Calu3 (cell line): ENCODE results near the gene APRT. TPM values are rescaled to one million over a fixed set of nuclear protein-coding genes. Genes with fewer than 3 reads are reported as not detected.
A peak's percentile ranks its signal among the peaks of the same experiment; 100 is the strongest.

Experiments used
- BruUV-seq: library from RNA; stranded (reverse); fragments of 400-500 nt; replicated peaks from 2 replicates; lab custom pipeline; 2021; lab: Mats Ljungman, UMichigan
- CTCF ChIA-PET: fragments of 300-600 bp; sonication (Branson Sonifier 250); formaldehyde crosslinking; loops from one replicate; lab custom pipeline; 2022; ENCODE audit warnings: antibody characterized with exemption; lab: Charles Lee
- DNase-seq: peaks from one replicate; pipeline ENCODE4 v3.0.0; 2022
- H3K27ac Mint-ChIP-seq: one replicate; pipeline ENCODE4 v1.8.0; 2022; ENCODE audit warnings: mixed read lengths; ENCODE audit not compliant: unreplicated experiment
- H3K27me3 Mint-ChIP-seq: one replicate; pipeline ENCODE4 v1.8.0; 2022; ENCODE audit warnings: mixed read lengths; ENCODE audit not compliant: unreplicated experiment
- H3K36me3 Mint-ChIP-seq: one replicate; pipeline ENCODE4 v1.8.0; 2022; ENCODE audit warnings: mild to moderate bottlenecking, moderate library complexity, mixed read lengths; ENCODE audit not compliant: insufficient read depth, unreplicated experiment
- H3K4me1 Mint-ChIP-seq: one replicate; pipeline ENCODE4 v1.8.0; 2022; ENCODE audit warnings: mild to moderate bottlenecking, low read depth, mixed read lengths; ENCODE audit not compliant: unreplicated experiment
- H3K4me3 Mint-ChIP-seq: one replicate; pipeline ENCODE4 v1.8.0; 2022; ENCODE audit warnings: mild to moderate bottlenecking, low read depth, moderate library complexity, mixed read lengths; ENCODE audit not compliant: unreplicated experiment
- H3K9me3 Mint-ChIP-seq: one replicate; pipeline ENCODE4 v1.8.0; 2022; ENCODE audit warnings: low read depth, mixed read lengths; ENCODE audit not compliant: unreplicated experiment
- CTCF ChIP-seq: fragments of 200-600 bp; IDR thresholded peaks from one replicate; pipeline ENCODE4 v1.8.0; 2022; ENCODE audit warnings: antibody characterized with exemption; ENCODE audit not compliant: unreplicated experiment
- intact Hi-C: fragments of 100-400 bp; cut with micrococcal nuclease; formaldehyde crosslinking; loops from one replicate; pipeline ENCODE4 v1.10.0; 2022; ENCODE audit not compliant: unreplicated experiment
- total RNA-seq: library from RNA; stranded (reverse); gene quantifications from 2 replicates; pipeline ENCODE4 v1.2.3, GENCODE V29; 2022

APRT gene
- total RNA-seq, 1 experiment from 2014 or later, result 203 TPM

GRCh38 chr16:88761143-88761534, 50.6 kb downstream of the APRT start:
- H3K27ac Mint-ChIP-seq, result no peak overlapping the region
- H3K4me3 Mint-ChIP-seq, result peak overlapping the region; percentile 28
- BruUV-seq, result no TSS peak
- intact Hi-C loops, result no loop called here
- no peaks in the 10 kb centered on the region for H3K9me3 Mint-ChIP-seq
- H3K36me3 Mint-ChIP-seq, result peaks cover 46% of the 10 kb centered on the region
- no peaks in the 10 kb centered on the region for H3K27me3 Mint-ChIP-seq
- H3K4me1 Mint-ChIP-seq, result peaks cover 50% of the 10 kb centered on the region
- CTCF ChIA-PET, result interaction anchor here (1.0 to 4.8 kb wide), 3 partner anchors 10 to 24 kb away, joined by 3 to 26 read pairs (median 6); no protein-coding TSS in a partner anchor
- DNase-seq, result no peak
- no peak for TF ChIP-seq CTCF

GRCh38 chr16:88760424-88761142, 51.1 kb downstream of the APRT start:
- no peaks in the 10 kb centered on the region for H3K27me3 Mint-ChIP-seq
- peaks cover 51% of the 10 kb centered on the region for H3K4me1 Mint-ChIP-seq
- DNase-seq, result peak; percentile 45
- H3K27ac Mint-ChIP-seq, result peak overlapping the region; percentile 50
- H3K4me3 Mint-ChIP-seq, result peak overlapping the region; percentile 28
- H3K9me3 Mint-ChIP-seq, result no peaks in the 10 kb centered on the region
- TF ChIP-seq CTCF, result no peak
- no TSS peak for BruUV-seq
- intact Hi-C loops, result no loop called here
- CTCF ChIA-PET, result interaction anchor here (1.0 to 4.8 kb wide), 3 partner anchors 10 to 23 kb away, joined by 3 to 26 read pairs (median 6); no protein-coding TSS in a partner anchor
- peaks cover 41% of the 10 kb centered on the region for H3K36me3 Mint-ChIP-seq

GRCh38 chr16:88759976-88760350, 51.8 kb downstream of the APRT start:
- H3K27me3 Mint-ChIP-seq, result no peaks in the 10 kb centered on the region
- no TSS peak for BruUV-seq
- no peak for TF ChIP-seq CTCF
- H3K36me3 Mint-ChIP-seq, result peaks cover 37% of the 10 kb centered on the region
- peaks cover 51% of the 10 kb centered on the region for H3K4me1 Mint-ChIP-seq
- H3K9me3 Mint-ChIP-seq, result no peaks in the 10 kb centered on the region
- no peak for DNase-seq
- CTCF ChIA-PET, result interaction anchor here (1.3 to 4.8 kb wide), 3 partner anchors 11 to 23 kb away, joined by 3 to 26 read pairs (median 6); no protein-coding TSS in a partner anchor
- peak overlapping the region; percentile 50 for H3K27ac Mint-ChIP-seq
- H3K4me3 Mint-ChIP-seq, result peak overlapping the region; percentile 28
- intact Hi-C loops, result no loop called here

Other genes with a start within 250 kb of the APRT start
- 77.2 and 85.7 TPM in 2 replicates for gene ZC3H18, start 241.5 kb downstream of the APRT start, total RNA-seq
- gene IL17C, start 173.4 kb downstream of the APRT start, total RNA-seq, result not detected in 2 replicates
- 867 and 881 TPM in 2 replicates for gene CYBA, start 160.9 kb downstream of the APRT start, total RNA-seq
- 139 and 152 TPM in 2 replicates for gene MVD, start 148.8 kb downstream of the APRT start, total RNA-seq
- gene SNAI3, start 125.4 kb downstream of the APRT start, total RNA-seq, result 0.34 and 0.54 TPM in 2 replicates
- gene RNF166, start 105.5 kb downstream of the APRT start, total RNA-seq, result 33.3 and 34.3 TPM in 2 replicates
- gene CTU2, start 105.4 kb downstream of the APRT start, total RNA-seq, result 39.5 and 49.1 TPM in 2 replicates
- gene PIEZO1, start 26.7 kb downstream of the APRT start, total RNA-seq, result 177 and 199 TPM in 2 replicates
- 74.8 and 82.5 TPM in 2 replicates for gene CDT1, start 8.1 kb downstream of the APRT start, total RNA-seq
- 50.4 and 55.0 TPM in 2 replicates for gene GALNS, start 45.0 kb upstream of the APRT start, total RNA-seq
- gene TRAPPC2L, start 45.2 kb upstream of the APRT start, total RNA-seq, result 79.1 and 110 TPM in 2 replicates
- not detected in 2 replicates for gene PABPN1L, start 54.7 kb upstream of the APRT start, total RNA-seq
- not detected in 2 replicates for gene CBFA2T3, start 165.3 kb upstream of the APRT start, total RNA-seq